K562 (cell line): ENCODE results near the gene MMP11. TPM values are rescaled to one million over a fixed set of nuclear protein-coding genes. Genes with fewer than 3 reads are reported as not detected.
A peak's percentile ranks its signal among the peaks of the same experiment; 100 is the strongest.

Experiments used
- E2F8 ChIP-seq: fragments of 450-650 bp; IDR thresholded peaks from 2 replicates; pipeline ENCODE4 v1.7.1; 2018; ENCODE audit warnings: mild to moderate bottlenecking, low read depth; ENCODE audit not compliant: partially characterized antibody
- JUND ChIP-seq, 2 experiments: IDR thresholded peaks; 2 replicates in 1 of 2; 3 replicates in 1 of 2; pipeline ENCODE4 v1.6.1; 2011; ENCODE audit warnings: borderline replicate concordance in 2 of 2, low read depth in 2 of 2, low read length in 2 of 2, improper control_type of control experiment in 1 of 2, missing biosample characterization in 1 of 2, missing genetic modification characterization in 1 of 2, missing genetic modification reagents in 1 of 2
- MGA ChIP-seq: fragments of 450-650 bp; IDR thresholded peaks from 2 replicates; pipeline ENCODE4 v1.6.1; 2016; ENCODE audit warnings: mild to moderate bottlenecking, moderate library complexity
- NONO ChIP-seq, 2 experiments: fragments of 200-400 bp in 1 of 2; fragments of 450-650 bp in 1 of 2; formaldehyde crosslinking in 1 of 2; IDR thresholded peaks; 2 replicates each; pipeline ENCODE4 v1.6.1; 2017; ENCODE audit warnings: low read depth in 2 of 2, mild to moderate bottlenecking in 2 of 2, moderate library complexity in 2 of 2, low read length in 1 of 2
- TBP ChIP-seq: optimal IDR thresholded peaks from 2 replicates; pipeline ENCODE3; 2011; ENCODE audit warnings: low read depth, low read length, improper control_type of control experiment
- TCF3 ChIP-seq: sonication (generic); formaldehyde crosslinking; IDR thresholded peaks from 2 replicates; pipeline ENCODE4 v1.4.0; 2020; ENCODE audit warnings: mild to moderate bottlenecking, missing genetic modification reagents
- ZEB2 ChIP-seq: fragments of 450-650 bp; IDR thresholded peaks from 2 replicates; pipeline ENCODE4 v1.6.1; 2016
- polyA plus RNA-seq, 8 experiments: library from polyadenylated mRNA; depleted of rRNA in 4 of 8; stranded (reverse) in 5 of 8; unstranded in 3 of 8; fragments of >200 nt; fragmentation: Nextera tagmentation in 2 of 8; fragmentation: Illumina TruSeq in 1 of 8; extraction: Ambion mirVana in 2 of 8; extraction: Trizol in 1 of 8; gene quantifications; 2 replicates each; pipeline versions ENCODE4 v1.2.1 to v1.2.3, GENCODE V29; 2011 to 2014; ENCODE audit warnings: inconsistent platforms in 1 of 8, missing spikeins in 1 of 8
- total RNA-seq, 7 experiments: library from RNA; depleted of rRNA in 6 of 7; stranded (reverse); fragments of >200 nt in 6 of 7; fragmentation: Illumina TruSeq in 2 of 7; extraction: Trizol in 2 of 7; gene quantifications; 2 replicates each; pipeline versions ENCODE4 v1.2.1 to v1.2.3, GENCODE V29; 2011 to 2021; ENCODE audit warnings: low replicate concordance in 1 of 7
- TF ChIP-seq, protein P1 (sequence below): IDR thresholded peaks from 2 replicates; pipeline ENCODE4 v1.6.1; 2011; ENCODE audit warnings: borderline replicate concordance, low read depth, mild to moderate bottlenecking, moderate library complexity, low read length; ENCODE audit not compliant: insufficient read depth, poor library complexity, severe bottlenecking

Gene MMP11
- total and polyA plus RNA-seq, 9 of the 15 experiments (the other 6 are each of a cell fraction or from before 2014, with no cell fraction given): 0.14 to 1.8 (median 1.1) TPM; not detected in 2

DNA sequence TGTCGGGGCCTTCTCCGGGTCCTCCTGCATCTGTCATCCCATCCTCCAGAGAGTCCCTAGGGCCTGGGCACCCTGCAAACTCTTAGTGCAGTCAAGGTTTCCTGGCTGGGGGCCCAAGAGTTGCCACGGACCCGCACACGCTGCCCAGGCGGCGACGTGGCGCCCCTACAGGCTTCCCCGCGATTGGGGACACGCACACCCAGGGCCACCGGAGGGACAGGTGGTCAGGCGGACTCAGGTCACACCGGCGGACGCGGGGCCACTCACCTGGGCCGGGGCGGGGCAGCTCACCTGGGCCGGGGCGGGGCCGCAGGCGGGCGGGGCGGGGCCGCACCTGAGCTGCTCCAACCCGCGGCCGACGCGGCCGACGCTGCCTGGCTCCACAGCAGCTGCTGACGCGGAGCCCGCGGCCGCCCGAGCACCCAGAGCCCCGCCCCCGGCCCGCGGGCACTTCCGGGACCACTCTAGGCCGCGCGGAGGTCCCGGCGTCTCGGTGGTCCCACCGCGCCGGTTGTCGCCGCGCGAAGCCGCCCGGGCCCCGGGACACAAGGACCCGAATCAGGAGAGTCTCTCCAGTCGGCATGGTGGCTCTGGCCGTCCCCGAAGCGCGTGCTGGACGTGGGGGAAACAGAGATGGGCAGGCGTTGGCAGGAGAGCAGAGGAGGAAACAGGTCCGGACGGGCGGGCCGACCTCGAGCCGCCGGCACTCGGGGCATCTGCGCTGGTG lies 21.8 kb upstream of the MMP11 start, which contains the start of gene ZNF70 (continued):
- TF ChIP-seq MGA (peak; percentile 71; the same call in 1 of the 2 replicates), JUND (IDR thresholded peaks at IDR 0.05; ENCODE audit: borderline replicate concordance, low read depth, low read length) (0 out of 2 replicates have a peak, but pooled peaks have one; percentile 21), JUND (tag; IDR thresholded peaks at IDR 0.05; ENCODE audit: borderline replicate concordance, low read depth, low read length) (no peak), E2F8 (no peak), ZEB2 (peak; percentile 57; the same call in 1 of the 2 replicates), TBP (peak; percentile 43), NONO (IDR thresholded peaks at IDR 0.05; ENCODE audit: low read depth in 2 of 2, low read length in 1 of 2) (0 out of 4 replicates have a peak, but pooled peaks of 1 of the 2 experiments have one; percentile 23), TCF3 (peak; percentile 17; the same call in 1 of the 2 replicates)
- TF ChIP-seq, protein P1, sequence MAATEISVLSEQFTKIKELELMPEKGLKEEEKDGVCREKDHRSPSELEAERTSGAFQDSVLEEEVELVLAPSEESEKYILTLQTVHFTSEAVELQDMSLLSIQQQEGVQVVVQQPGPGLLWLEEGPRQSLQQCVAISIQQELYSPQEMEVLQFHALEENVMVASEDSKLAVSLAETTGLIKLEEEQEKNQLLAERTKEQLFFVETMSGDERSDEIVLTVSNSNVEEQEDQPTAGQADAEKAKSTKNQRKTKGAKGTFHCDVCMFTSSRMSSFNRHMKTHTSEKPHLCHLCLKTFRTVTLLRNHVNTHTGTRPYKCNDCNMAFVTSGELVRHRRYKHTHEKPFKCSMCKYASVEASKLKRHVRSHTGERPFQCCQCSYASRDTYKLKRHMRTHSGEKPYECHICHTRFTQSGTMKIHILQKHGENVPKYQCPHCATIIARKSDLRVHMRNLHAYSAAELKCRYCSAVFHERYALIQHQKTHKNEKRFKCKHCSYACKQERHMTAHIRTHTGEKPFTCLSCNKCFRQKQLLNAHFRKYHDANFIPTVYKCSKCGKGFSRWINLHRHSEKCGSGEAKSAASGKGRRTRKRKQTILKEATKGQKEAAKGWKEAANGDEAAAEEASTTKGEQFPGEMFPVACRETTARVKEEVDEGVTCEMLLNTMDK: peak; percentile 52
